ENCODE data around the gene COG2. TPM values are rescaled to one million over a fixed set of nuclear protein-coding genes. Genes with fewer than 3 reads are reported as not detected.
A peak's percentile ranks its signal among the peaks of the same experiment; 100 is the strongest.

COG2 gene
- polyA plus RNA-seq, 1 donor (not counting 4 experiments of a cell fraction or from before 2014, with no cell fraction given) = 18.6 TPM

GRCh38 chr1:230626232-230626631 lies 16.0 kb upstream of the COG2 start:
- Histone ChIP-seq H4K20me1 (ENCODE audit: control insufficient read depth, extremely low read depth, insufficient read depth, low read length) (no peaks in the 10 kb centered on the region), H3K4me1 (ENCODE audit: control insufficient read depth, extremely low read depth, insufficient read depth, low read length) (peaks cover 15% of the 10 kb centered on the region), H3K4me2 (ENCODE audit: control insufficient read depth, extremely low read depth, insufficient read depth, low read depth, low read length) (no peak overlapping the region), H3K79me2 (ENCODE audit: control insufficient read depth, insufficient read depth, low read length) (no peaks in the 10 kb centered on the region), H3K9me3 (ENCODE audit: control insufficient read depth, low read depth, low read length) (no peaks in the 10 kb centered on the region), H3K27me3 (ENCODE audit: control insufficient read depth, extremely low read depth, insufficient read depth, low read length) (no peaks in the 10 kb centered on the region), H3K36me3 (ENCODE audit: control insufficient read depth in 2 of 2, extremely low read depth in 1 of 2, insufficient read depth in 2 of 2, low read length in 2 of 2) (no peaks in the 10 kb centered on the region), H2AFZ (ENCODE audit: control insufficient read depth, low read length) (no peak overlapping the region), H3K27ac (ENCODE audit: control insufficient read depth, insufficient read depth, low read length) (no peak overlapping the region), H3K9ac (ENCODE audit: control insufficient read depth, extremely low read depth, insufficient read depth, low read length) (no peak overlapping the region), H3K9me1 (ENCODE audit: control insufficient read depth, extremely low read depth, insufficient read depth, low read length) (no peaks in the 10 kb centered on the region), H3K4me3 (ENCODE audit: control insufficient read depth in 2 of 3, extremely low read depth in 1 of 3, insufficient read depth in 2 of 3, low read depth in 1 of 3, low read length in 3 of 3) (no peak overlapping the region)
- dilution Hi-C loops (cut with MboI; ENCODE audit: extremely low pct_ligation_motif_present, low sequenced_read_pairs) = no loop called here
- TF ChIP-seq EZH2 (IDR thresholded peaks at IDR 0.05; ENCODE audit: low read length) = no peak
- TF ChIP-seq CTCF (optimal IDR thresholded peaks at IDR 0.05 in 1 of 3, IDR thresholded peaks at IDR 0.05 in 1 of 3, conservative IDR thresholded peaks at IDR 0.05 in 1 of 3; ENCODE audit: extremely low read depth in 1 of 3, insufficient read depth in 2 of 3, low read length in 3 of 3) = no peak
- no peak for FAIRE-seq
- no peak for DNase-seq (ENCODE audit: low read depth, low spot score)

- Histone ChIP-seq H3K79me2 (ENCODE audit: control insufficient read depth, insufficient read depth, low read length) (no peaks in the 10 kb centered on the region), H3K4me2 (ENCODE audit: control insufficient read depth, extremely low read depth, insufficient read depth, low read depth, low read length) (peak overlapping the region; percentile 10), H3K9ac (ENCODE audit: control insufficient read depth, extremely low read depth, insufficient read depth, low read length) (no peak overlapping the region), H3K4me1 (ENCODE audit: control insufficient read depth, extremely low read depth, insufficient read depth, low read length) (peaks cover 15% of the 10 kb centered on the region), H3K36me3 (ENCODE audit: control insufficient read depth in 2 of 2, extremely low read depth in 1 of 2, insufficient read depth in 2 of 2, low read length in 2 of 2) (no peaks in the 10 kb centered on the region), H3K9me1 (ENCODE audit: control insufficient read depth, extremely low read depth, insufficient read depth, low read length) (no peaks in the 10 kb centered on the region), H3K4me3 (ENCODE audit: control insufficient read depth in 2 of 3, extremely low read depth in 1 of 3, insufficient read depth in 2 of 3, low read depth in 1 of 3, low read length in 3 of 3) (no peak overlapping the region), H2AFZ (ENCODE audit: control insufficient read depth, low read length) (no peak overlapping the region), H3K27me3 (ENCODE audit: control insufficient read depth, extremely low read depth, insufficient read depth, low read length) (no peaks in the 10 kb centered on the region), H3K27ac (ENCODE audit: control insufficient read depth, insufficient read depth, low read length) (no peak overlapping the region), H3K9me3 (ENCODE audit: control insufficient read depth, low read depth, low read length) (no peaks in the 10 kb centered on the region), H4K20me1 (ENCODE audit: control insufficient read depth, extremely low read depth, insufficient read depth, low read length) (no peaks in the 10 kb centered on the region)
- TF ChIP-seq EZH2 (IDR thresholded peaks at IDR 0.05; ENCODE audit: low read length) (no peak), CTCF (optimal IDR thresholded peaks at IDR 0.05 in 1 of 3, IDR thresholded peaks at IDR 0.05 in 1 of 3, conservative IDR thresholded peaks at IDR 0.05 in 1 of 3; ENCODE audit: extremely low read depth in 1 of 3, insufficient read depth in 2 of 3, low read length in 3 of 3) (no peak)
- DNase-seq (ENCODE audit: low read depth, low spot score) (peak; percentile 50), FAIRE-seq (peak; percentile 65)
- dilution Hi-C loops (cut with MboI; ENCODE audit: extremely low pct_ligation_motif_present, low sequenced_read_pairs) = no loop called here
Observed at GRCh38 chr1:230627767-230628166, 14.5 kb upstream of the COG2 start.

Data from keratinocyte (primary cell).